ENCODE results near the gene ZNF292.

GRCh38 chr6:87291883-87292282 is 136.5 kb downstream of the ZNF292 start:
- TF ChIP-seq POLR2A (IDR thresholded peaks at IDR 0.05) (no peak), CTCF (IDR thresholded peaks at IDR 0.05) (no peak)
